Stimulated activated CD8-positive, alpha-beta memory T cell treated with anti-CD3 and anti-CD28 coated beads, Interleukin-12 subunit alpha, Interleukin-12 subunit beta, amount 100 ng/mL, for 24 hours (primary cell): ENCODE measurements around the gene KNDC1.
"Not testable (repeated sequence)": the region's sequence is repeated elsewhere in the genome, so short reads cannot be mapped to it uniquely, and the experiment has no call there.

Experiments used
- DNase-seq: peaks from one replicate; pipeline ENCODE4 v3.0.0-alpha.2; 2020; ENCODE audit errors: extremely low read depth

The KNDC1 gene

GRCh38 chr10:133259602-133259989, 99.6 kb downstream of the KNDC1 start:
- DNase-seq, result no peak

GRCh38 chr10:133260895-133261725, 101.1 kb downstream of the KNDC1 start:
- peak; percentile 40 for DNase-seq

- DNase-seq, result peak; percentile 65
These were observed 101.8 kb downstream of the KNDC1 start for GRCh38 chr10:133261726-133262325.

GRCh38 chr10:133262696-133263095, 102.7 kb downstream of the KNDC1 start:
- no peak for DNase-seq

- DNase-seq, result no peak
These were observed 103.7 kb downstream of the KNDC1 start for GRCh38 chr10:133263674-133264073.

GRCh38 chr10:133264461-133264860, 104.4 kb downstream of the KNDC1 start:
- no peak for DNase-seq

- DNase-seq, result not testable (repeated sequence)
These were observed 105.0 kb downstream of the KNDC1 start for GRCh38 chr10:133265052-133265451.

GRCh38 chr10:133266056-133266795, 106.2 kb downstream of the KNDC1 start:
- DNase-seq, result no peak

- no peak for DNase-seq
These were observed 107.3 kb downstream of the KNDC1 start for GRCh38 chr10:133267293-133267692.

- no peak for DNase-seq
These were observed 107.8 kb downstream of the KNDC1 start for GRCh38 chr10:133267829-133268228.

GRCh38 chr10:133268532-133268931, 108.5 kb downstream of the KNDC1 start:
- DNase-seq, result no peak

- no peak for DNase-seq
These were observed 109.3 kb downstream of the KNDC1 start for GRCh38 chr10:133269367-133269766.

GRCh38 chr10:133270204-133270603, 110.2 kb downstream of the KNDC1 start:
- DNase-seq, result no peak

- DNase-seq, result no peak
These were observed 110.8 kb downstream of the KNDC1 start for GRCh38 chr10:133270773-133271297.

- no peak for DNase-seq
These were observed 111.7 kb downstream of the KNDC1 start for GRCh38 chr10:133271521-133272300.

GRCh38 chr10:133272301-133272963, 112.4 kb downstream of the KNDC1 start:
- no peak for DNase-seq

GRCh38 chr10:133272964-133273420, 113.0 kb downstream of the KNDC1 start:
- DNase-seq, result no peak

- DNase-seq, result no peak
These were observed 113.6 kb downstream of the KNDC1 start for GRCh38 chr10:133273534-133274143.

- DNase-seq, result peak; percentile 58
These were observed 115.0 kb downstream of the KNDC1 start for GRCh38 chr10:133274751-133275683.
